GM21528 (cell line): ENCODE data around the gene HEMK1.

ENCODE experiments used
- ATAC-seq: cut with Tn5 transposase; IDR thresholded peaks from one replicate; pipeline ENCODE4 v1.9.1; 2021; ENCODE audit warnings: mild to moderate bottlenecking, moderate library complexity; ENCODE audit not compliant: unreplicated experiment, low FRiP score

HEMK1 gene

DNA sequence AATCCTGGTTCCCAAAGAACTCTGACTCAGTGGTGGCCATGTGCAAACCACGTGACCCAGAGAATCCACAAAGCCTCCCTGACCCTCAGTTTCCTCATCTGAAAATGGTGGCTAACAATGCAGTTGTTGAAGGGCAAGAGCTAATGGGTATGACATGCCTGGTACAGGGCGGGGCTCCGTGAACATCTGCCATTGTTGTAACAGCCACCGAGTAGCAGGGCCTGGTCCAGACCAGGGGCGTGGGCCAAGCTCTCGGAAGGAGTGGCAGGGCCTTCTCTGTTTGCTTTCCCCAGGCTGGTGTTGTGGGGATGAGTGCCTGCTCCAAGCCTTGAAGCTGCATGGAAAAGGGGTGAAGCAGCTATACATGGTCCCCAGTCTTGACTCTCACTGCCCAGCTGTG lies 61.1 kb downstream of the HEMK1 start:
- no peak for ATAC-seq

GRCh38 chr3:50630877-50631276 lies 61.6 kb downstream of the HEMK1 start:
- no peak for ATAC-seq

GRCh38 chr3:50632450-50632849 lies 63.1 kb downstream of the HEMK1 start:
- ATAC-seq = no peak

DNA sequence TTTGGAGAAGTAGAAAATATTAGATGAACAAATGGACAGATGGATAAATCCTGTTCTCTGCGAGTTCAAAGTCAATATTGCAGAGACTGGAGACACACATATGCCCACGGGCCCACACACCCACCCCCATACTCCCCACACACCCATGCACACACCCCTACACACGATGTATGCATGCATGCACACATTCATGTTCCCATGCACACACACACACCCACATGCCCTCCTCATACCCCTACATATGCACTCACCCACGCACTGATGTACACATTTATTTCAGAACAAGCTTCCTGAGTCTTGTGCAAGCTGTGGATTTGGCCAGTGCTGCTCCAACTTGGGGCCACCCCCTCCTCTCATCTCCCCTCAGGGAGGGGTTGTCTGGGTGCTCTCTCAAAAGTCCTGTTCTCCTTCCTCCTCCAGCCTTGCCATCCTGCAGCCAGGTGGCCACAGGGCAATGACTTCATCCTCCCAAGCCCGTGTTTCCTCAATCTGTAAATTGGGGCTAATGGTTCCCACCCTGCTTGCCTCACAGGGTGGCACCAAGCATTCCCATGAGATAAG lies 64.0 kb downstream of the HEMK1 start:
- ATAC-seq = no peak

DNA sequence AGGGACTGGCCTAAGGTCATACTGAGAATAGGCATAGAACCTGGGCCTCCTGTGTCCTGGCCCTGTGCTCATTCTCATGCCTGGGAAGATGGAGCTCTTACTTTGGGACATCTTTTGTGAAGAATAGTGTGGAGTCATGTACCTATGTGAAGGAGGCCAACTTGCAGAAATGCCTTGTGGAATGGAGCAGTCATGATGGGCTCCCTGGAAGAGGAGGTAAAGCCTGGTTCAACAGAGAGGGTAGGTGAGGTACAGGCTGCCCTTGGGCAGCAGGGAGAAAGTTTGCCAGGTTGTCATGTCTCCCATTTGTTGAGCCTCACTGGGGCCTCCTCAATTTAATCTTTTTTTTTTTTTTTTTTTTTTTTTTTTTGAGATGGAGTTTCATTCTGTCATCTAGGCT lies 65.7 kb downstream of the HEMK1 start:
- ATAC-seq = no peak

DNA sequence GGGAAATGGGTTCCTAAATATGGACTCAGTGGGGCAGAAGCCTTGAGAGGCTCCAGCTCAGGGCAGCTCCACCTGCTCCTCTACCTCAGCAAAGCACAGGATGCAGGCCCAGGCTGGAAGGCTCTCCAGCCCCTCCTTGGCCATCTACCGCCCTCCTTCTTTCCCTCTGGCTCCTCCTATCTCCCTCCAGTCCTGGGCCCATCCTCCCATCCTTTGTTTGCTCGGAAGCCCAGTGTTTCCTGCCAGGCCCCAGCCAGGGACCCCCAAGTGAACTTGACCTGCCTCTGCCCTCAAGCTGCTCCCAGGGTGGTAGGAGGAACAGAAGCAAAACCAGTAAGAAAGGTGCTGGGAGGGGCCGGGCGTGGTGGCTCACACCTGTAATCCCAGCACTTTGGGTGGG lies 67.7 kb downstream of the HEMK1 start:
- no peak for ATAC-seq

GRCh38 chr3:50637945-50638344 lies 68.6 kb downstream of the HEMK1 start:
- no peak for ATAC-seq

- no peak for ATAC-seq
Observed at GRCh38 chr3:50639055-50639494, 69.8 kb downstream of the HEMK1 start.

GRCh38 chr3:50642382-50642781 lies 73.1 kb downstream of the HEMK1 start:
- ATAC-seq = no peak

DNA sequence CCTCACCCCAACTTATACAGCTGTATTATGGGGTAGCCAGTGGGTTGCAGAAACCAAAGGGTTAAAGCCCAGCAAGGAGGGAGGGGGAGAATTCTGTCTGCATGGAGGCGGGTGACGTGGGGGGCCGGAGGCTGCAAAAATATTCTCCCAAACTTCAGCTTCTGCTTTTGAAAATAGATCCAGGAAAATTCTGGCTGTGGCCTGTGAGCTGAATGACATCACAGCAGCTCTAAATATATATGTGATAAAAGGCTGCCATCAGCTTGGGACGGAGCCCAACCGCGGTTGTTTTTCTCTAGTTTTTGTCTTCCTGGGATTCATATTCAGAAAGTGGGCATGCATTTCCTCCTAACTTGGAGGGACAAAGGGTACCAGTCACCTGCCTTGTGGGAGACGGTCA lies 75.2 kb downstream of the HEMK1 start:
- ATAC-seq = no peak

DNA sequence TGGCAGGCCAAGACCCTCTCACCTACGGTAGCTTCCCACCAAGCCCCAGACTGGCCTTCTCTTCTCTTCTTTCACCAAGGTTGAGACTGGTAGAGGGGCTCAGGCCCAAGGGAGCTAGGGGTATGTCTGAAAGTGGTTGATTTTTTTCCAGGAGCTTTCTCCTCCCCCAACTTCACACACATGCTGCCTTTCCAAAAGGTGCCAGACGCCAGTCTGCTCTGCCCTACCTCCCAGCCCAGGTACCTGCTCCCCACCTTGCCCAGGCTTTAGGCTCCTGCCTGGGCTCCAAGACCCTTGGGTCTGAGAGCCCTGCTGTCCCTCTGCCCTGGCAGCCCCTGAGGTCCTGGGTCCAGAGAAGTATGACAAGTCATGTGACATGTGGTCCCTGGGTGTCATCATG lies 76.1 kb downstream of the HEMK1 start:
- ATAC-seq = no peak
